HepG2 (cell line): ENCODE data around the gene BCAM. TPM values are rescaled to one million over a fixed set of nuclear protein-coding genes. Genes with fewer than 3 reads are reported as not detected.

Experiments
- polyA plus RNA-seq, 8 experiments: library from polyadenylated mRNA; depleted of rRNA in 3 of 8; stranded (reverse) in 7 of 8; unstranded in 1 of 8; fragments of >200 nt; fragmentation: Illumina TruSeq in 4 of 8; extraction: Trizol in 4 of 8; gene quantifications; 2 replicates each; pipeline versions ENCODE4 v1.2.1 to v1.2.3, GENCODE V29; 2011 to 2016; ENCODE audit warnings: low read depth in 4 of 8, missing spikeins in 1 of 8, mixed read lengths in 1 of 8; ENCODE audit not compliant: insufficient read depth in 1 of 8
- small RNA-seq, 3 experiments: library from RNA; depleted of rRNA; stranded (forward); fragments of <200 nt; gene quantifications; one replicate each; pipeline ENCODE3, GENCODE V24; 2012; ENCODE audit warnings: low read depth in 2 of 3, low replicate concordance in 1 of 3; ENCODE audit not compliant: insufficient read length in 3 of 3, insufficient read depth in 2 of 3
- total RNA-seq, 5 experiments: library from RNA; depleted of rRNA; stranded (reverse); fragments of >200 nt; fragmentation: Illumina TruSeq; extraction: Trizol; gene quantifications; 2 replicates each; pipeline ENCODE4 v1.2.3, GENCODE V29; 2016; ENCODE audit warnings: low read depth in 1 of 5

BCAM gene
- total and polyA plus RNA-seq, 2 of the 13 experiments (the other 11 are each of a cell fraction or from before 2014, with no cell fraction given) = 51.2 to 62.7 TPM

Small RNA genes within 50 kb of the gene (small RNA-seq; reads per million reads assigned to genes)
- 0 reads per million in 3 experiments for gene RF00156

Other genes with a start within 250 kb of the BCAM start
- 2.3 and 3.4 TPM in 2 replicates for gene IGSF23, start 195.5 kb upstream of the BCAM start, total RNA-seq (2016; rRNA removed; fragmentation: Illumina TruSeq; extraction: Trizol)
- gene IGSF23, start 195.5 kb upstream of the BCAM start, polyA plus RNA-seq (2011; rRNA removed) = 8.8 and 13.2 TPM in 2 replicates
- gene PVR, start 165.2 kb upstream of the BCAM start, total RNA-seq (2016; rRNA removed; fragmentation: Illumina TruSeq; extraction: Trizol) = 18.4 and 43.4 TPM in 2 replicates
- 46.6 and 59.5 TPM in 2 replicates for gene PVR, start 165.2 kb upstream of the BCAM start, polyA plus RNA-seq (2011; rRNA removed)
- 0.66 and 1.3 TPM in 2 replicates for gene CEACAM19, start 137.6 kb upstream of the BCAM start, total RNA-seq (2016; rRNA removed; fragmentation: Illumina TruSeq; extraction: Trizol)
- 4.0 and 6.3 TPM in 2 replicates for gene CEACAM19, start 137.6 kb upstream of the BCAM start, polyA plus RNA-seq (2011; rRNA removed)
- not detected in 2 replicates for gene CEACAM16, start 110.0 kb upstream of the BCAM start, total RNA-seq (2016; rRNA removed; fragmentation: Illumina TruSeq; extraction: Trizol)
- gene CEACAM16, start 110.0 kb upstream of the BCAM start, polyA plus RNA-seq (2011; rRNA removed) = not detected in 2 replicates
- gene BCL3, start 60.4 kb upstream of the BCAM start, total RNA-seq (2016; rRNA removed; fragmentation: Illumina TruSeq; extraction: Trizol) = 2.0 and 4.0 TPM in 2 replicates
- 2.3 and 2.6 TPM in 2 replicates for gene BCL3, start 60.4 kb upstream of the BCAM start, polyA plus RNA-seq (2011; rRNA removed)
- gene CBLC, start 31.2 kb upstream of the BCAM start, total RNA-seq (2016; rRNA removed; fragmentation: Illumina TruSeq; extraction: Trizol) = 1.1 and 1.8 TPM in 2 replicates
- 2.6 and 4.3 TPM in 2 replicates for gene CBLC, start 31.2 kb upstream of the BCAM start, polyA plus RNA-seq (2011; rRNA removed)
- gene NECTIN2, start 37.2 kb downstream of the BCAM start, total RNA-seq (2016; rRNA removed; fragmentation: Illumina TruSeq; extraction: Trizol) = 32.7 and 75.4 TPM in 2 replicates
- 114 and 164 TPM in 2 replicates for gene NECTIN2, start 37.2 kb downstream of the BCAM start, polyA plus RNA-seq (2011; rRNA removed)
- 84.5 and 110 TPM in 2 replicates for gene TOMM40, start 82.2 kb downstream of the BCAM start, total RNA-seq (2016; rRNA removed; fragmentation: Illumina TruSeq; extraction: Trizol)
- gene TOMM40, start 82.2 kb downstream of the BCAM start, polyA plus RNA-seq (2011; rRNA removed) = 72.0 and 80.8 TPM in 2 replicates
- gene APOE, start 96.7 kb downstream of the BCAM start, total RNA-seq (2016; rRNA removed; fragmentation: Illumina TruSeq; extraction: Trizol) = 458 and 1,328 TPM in 2 replicates
- 1,470 and 1,944 TPM in 2 replicates for gene APOE, start 96.7 kb downstream of the BCAM start, polyA plus RNA-seq (2011; rRNA removed)
- 417 and 600 TPM in 2 replicates for gene APOC1, start 105.5 kb downstream of the BCAM start, total RNA-seq (2016; rRNA removed; fragmentation: Illumina TruSeq; extraction: Trizol)
- gene APOC1, start 105.5 kb downstream of the BCAM start, polyA plus RNA-seq (2011; rRNA removed) = 1,235 and 1,480 TPM in 2 replicates
- 0.46 TPM in 1 of 2 replicates, not detected in the other for gene APOC4, start 133.1 kb downstream of the BCAM start, total RNA-seq (2016; rRNA removed; fragmentation: Illumina TruSeq; extraction: Trizol)
- gene APOC4, start 133.1 kb downstream of the BCAM start, polyA plus RNA-seq (2011; rRNA removed) = not detected in 2 replicates
- 276 and 407 TPM in 2 replicates for gene APOC2, start 136.9 kb downstream of the BCAM start, total RNA-seq (2016; rRNA removed; fragmentation: Illumina TruSeq; extraction: Trizol)
- gene APOC2, start 136.9 kb downstream of the BCAM start, polyA plus RNA-seq (2011; rRNA removed) = 1,401 and 1,802 TPM in 2 replicates
- 15.3 and 34.9 TPM in 2 replicates for gene CLPTM1, start 146.3 kb downstream of the BCAM start, total RNA-seq (2016; rRNA removed; fragmentation: Illumina TruSeq; extraction: Trizol)
- 42.8 and 56.1 TPM in 2 replicates for gene CLPTM1, start 146.3 kb downstream of the BCAM start, polyA plus RNA-seq (2011; rRNA removed)
- gene RELB, start 192.4 kb downstream of the BCAM start, total RNA-seq (2016; rRNA removed; fragmentation: Illumina TruSeq; extraction: Trizol) = 2.8 and 3.5 TPM in 2 replicates
- 1.9 and 4.2 TPM in 2 replicates for gene RELB, start 192.4 kb downstream of the BCAM start, polyA plus RNA-seq (2011; rRNA removed)
- 7.4 and 32.0 TPM in 2 replicates for gene CLASRP, start 229.9 kb downstream of the BCAM start, total RNA-seq (2016; rRNA removed; fragmentation: Illumina TruSeq; extraction: Trizol)
- gene CLASRP, start 229.9 kb downstream of the BCAM start, polyA plus RNA-seq (2011; rRNA removed) = 51.1 and 51.4 TPM in 2 replicates